ENCODE results near the gene MKNK2. TPM values are rescaled to one million over a fixed set of nuclear protein-coding genes. Genes with fewer than 3 reads are reported as not detected.
A peak's percentile ranks its signal among the peaks of the same experiment; 100 is the strongest.

MKNK2 gene
- total and polyA plus RNA-seq, 2 donors (not counting 1 experiment from before 2014, with no cell fraction given): 24.7 to 409 TPM

GRCh38 chr19:2054763-2055162 lies 3.7 kb upstream of the MKNK2 start:
- H3K27me3 ChIP-seq (ENCODE audit: control insufficient read depth, insufficient read depth, low read length): no peaks in the 10 kb centered on the region
- H4K20me1 ChIP-seq (ENCODE audit: control insufficient read depth, extremely low read depth, insufficient read depth, low read length): no peaks in the 10 kb centered on the region
- H3K4me2 ChIP-seq (ENCODE audit: extremely low read depth, insufficient read depth, low read length): no peak overlapping the region
- DNase-seq (ENCODE audit: low read depth in 2 of 2): no peak
- TF ChIP-seq CTCF (conservative IDR thresholded peaks at IDR 0.05 in 1 of 2, IDR thresholded peaks at IDR 0.05 in 1 of 2; ENCODE audit: low read depth in 1 of 2, low read length in 2 of 2) (no peak), EZH2 (IDR thresholded peaks at IDR 0.05; ENCODE audit: low read length, missing control alignments) (no peak)
- H3K27ac ChIP-seq (ENCODE audit: insufficient read depth, low read length): no peak overlapping the region
- peaks cover 17% of the 10 kb centered on the region for H3K4me1 ChIP-seq (ENCODE audit: control insufficient read depth, extremely low read depth, insufficient read depth, low read length)
- no peak overlapping the region for H3K4me3 ChIP-seq (replicated peaks in 1 of 4; ENCODE audit: control extremely low read depth in 1 of 4, insufficient read depth in 1 of 4, low read depth in 3 of 4, low read length in 4 of 4)
- no peaks in the 10 kb centered on the region for H3K36me3 ChIP-seq (ENCODE audit: control insufficient read depth, insufficient read depth, low read length)
- no peak overlapping the region for H2AFZ ChIP-seq (ENCODE audit: low read length)
- H3K9ac ChIP-seq (ENCODE audit: insufficient read depth, low read length): no peak overlapping the region
- no peaks in the 10 kb centered on the region for H3K9me3 ChIP-seq (ENCODE audit: control insufficient read depth, insufficient read depth, low read depth, low read length)
- H3K79me2 ChIP-seq (ENCODE audit: control insufficient read depth, insufficient read depth, low read length): peaks cover 9% of the 10 kb centered on the region

GRCh38 chr19:2053601-2054389 lies 2.8 kb upstream of the MKNK2 start:
- TF ChIP-seq CTCF (conservative IDR thresholded peaks at IDR 0.05 in 1 of 2, IDR thresholded peaks at IDR 0.05 in 1 of 2; ENCODE audit: low read depth in 1 of 2, low read length in 2 of 2) (no peak), EZH2 (IDR thresholded peaks at IDR 0.05; ENCODE audit: low read length, missing control alignments) (no peak)
- H3K36me3 ChIP-seq (ENCODE audit: control insufficient read depth, insufficient read depth, low read length): peaks cover 5% of the 10 kb centered on the region
- H2AFZ ChIP-seq (ENCODE audit: low read length): no peak overlapping the region

GRCh38 chr19:2051773-2052704 lies 995 bp upstream of the MKNK2 start:
- TF ChIP-seq CTCF (conservative IDR thresholded peaks at IDR 0.05 in 1 of 2, IDR thresholded peaks at IDR 0.05 in 1 of 2; ENCODE audit: low read depth in 1 of 2, low read length in 2 of 2): no peak
- no peak for TF ChIP-seq EZH2 (IDR thresholded peaks at IDR 0.05; ENCODE audit: low read length, missing control alignments)
- H3K27me3 ChIP-seq (ENCODE audit: control insufficient read depth, insufficient read depth, low read length): no peaks in the 10 kb centered on the region
- H3K9me3 ChIP-seq (ENCODE audit: control insufficient read depth, insufficient read depth, low read depth, low read length): no peaks in the 10 kb centered on the region
- peaks cover 11% of the 10 kb centered on the region for H3K36me3 ChIP-seq (ENCODE audit: control insufficient read depth, insufficient read depth, low read length)
- no peak overlapping the region for H3K4me3 ChIP-seq (replicated peaks in 1 of 4; ENCODE audit: control extremely low read depth in 1 of 4, insufficient read depth in 1 of 4, low read depth in 3 of 4, low read length in 4 of 4)
- DNase-seq (ENCODE audit: low read depth in 2 of 2): peak in 1 of 2 donors; percentile 67
- H2AFZ ChIP-seq (ENCODE audit: low read length): peak overlapping the region; percentile 75
- H3K4me1 ChIP-seq (ENCODE audit: control insufficient read depth, extremely low read depth, insufficient read depth, low read length): peaks cover 28% of the 10 kb centered on the region
- H3K4me2 ChIP-seq (ENCODE audit: extremely low read depth, insufficient read depth, low read length): no peak overlapping the region
- no peak overlapping the region for H3K9ac ChIP-seq (ENCODE audit: insufficient read depth, low read length)
- H3K79me2 ChIP-seq (ENCODE audit: control insufficient read depth, insufficient read depth, low read length): peaks cover 33% of the 10 kb centered on the region
- H4K20me1 ChIP-seq (ENCODE audit: control insufficient read depth, extremely low read depth, insufficient read depth, low read length): no peaks in the 10 kb centered on the region
- peak overlapping the region; percentile 48 for H3K27ac ChIP-seq (ENCODE audit: insufficient read depth, low read length)

More at GRCh38 chr19:2053601-2054389, 2.8 kb upstream of the MKNK2 start:
- Histone ChIP-seq H3K27ac (ENCODE audit: insufficient read depth, low read length) (no peak overlapping the region), H3K9ac (ENCODE audit: insufficient read depth, low read length) (no peak overlapping the region), H3K79me2 (ENCODE audit: control insufficient read depth, insufficient read depth, low read length) (peaks cover 18% of the 10 kb centered on the region), H3K4me1 (ENCODE audit: control insufficient read depth, extremely low read depth, insufficient read depth, low read length) (peaks cover 19% of the 10 kb centered on the region), H3K9me3 (ENCODE audit: control insufficient read depth, insufficient read depth, low read depth, low read length) (no peaks in the 10 kb centered on the region), H3K27me3 (ENCODE audit: control insufficient read depth, insufficient read depth, low read length) (no peaks in the 10 kb centered on the region), H3K4me3 (replicated peaks in 1 of 4; ENCODE audit: control extremely low read depth in 1 of 4, insufficient read depth in 1 of 4, low read depth in 3 of 4, low read length in 4 of 4) (no peak overlapping the region), H3K4me2 (ENCODE audit: extremely low read depth, insufficient read depth, low read length) (no peak overlapping the region), H4K20me1 (ENCODE audit: control insufficient read depth, extremely low read depth, insufficient read depth, low read length) (no peaks in the 10 kb centered on the region)
- peak in 1 of 2 donors; percentile 96 for DNase-seq (ENCODE audit: low read depth in 2 of 2)

Measured in fibroblast of lung (primary cell).